Osteoblast (primary cell): Measurements from ENCODE around the gene MAPK12. TPM values are rescaled to one million over a fixed set of nuclear protein-coding genes. Genes with fewer than 3 reads are reported as not detected.

ENCODE experiments used
- DNase-seq: peaks from one replicate; pipeline ENCODE4 v3.0.0; 2011; ENCODE audit warnings: low spot score, mixed read lengths; ENCODE audit not compliant: insufficient read length; ENCODE audit errors: missing footprints
- H2AFZ ChIP-seq: 2 replicates; pipeline ENCODE4 v1.6.0; 2011; ENCODE audit warnings: mild to moderate bottlenecking, low read length
- H3K27ac ChIP-seq: 2 replicates; pipeline ENCODE4 v1.5.1; 2011; ENCODE audit warnings: mild to moderate bottlenecking, low read depth, low read length, moderate library complexity
- H3K27me3 ChIP-seq: 2 replicates; pipeline ENCODE4 v1.6.0; 2012; ENCODE audit warnings: mild to moderate bottlenecking, control low read depth, inconsistent platforms, low read length, moderate library complexity; ENCODE audit not compliant: insufficient read depth
- H3K36me3 ChIP-seq: 2 replicates; pipeline ENCODE4 v1.5.1; 2011; ENCODE audit warnings: mild to moderate bottlenecking, low read length, control low read depth, moderate library complexity; ENCODE audit not compliant: insufficient read depth
- H3K4me1 ChIP-seq: 2 replicates; pipeline ENCODE4 v1.5.1; 2011; ENCODE audit warnings: mild to moderate bottlenecking, low read length, control low read depth, moderate library complexity; ENCODE audit not compliant: insufficient read depth
- H3K4me2 ChIP-seq: 2 replicates; pipeline ENCODE4 v1.6.0; 2011; ENCODE audit warnings: mild to moderate bottlenecking, low read length; ENCODE audit not compliant: insufficient read depth
- H3K4me3 ChIP-seq: fragments of 200-600 bp; sonication (generic); 3 replicates; pipeline ENCODE4 v1.5.1; 2012; ENCODE audit warnings: mild to moderate bottlenecking, low read length, inconsistent platforms; ENCODE audit not compliant: insufficient read depth
- H3K79me2 ChIP-seq: 2 replicates; pipeline ENCODE4 v1.6.0; 2012; ENCODE audit warnings: mild to moderate bottlenecking, low read length, control low read depth, inconsistent platforms; ENCODE audit not compliant: insufficient read depth
- H3K9me3 ChIP-seq: 2 replicates; pipeline ENCODE4 v1.5.1; 2011; ENCODE audit warnings: low read depth, low read length, control low read depth
- H4K20me1 ChIP-seq: 2 replicates; pipeline ENCODE4 v1.6.0; 2012; ENCODE audit warnings: mild to moderate bottlenecking, low read length, control low read depth; ENCODE audit not compliant: insufficient read depth
- CTCF ChIP-seq: IDR thresholded peaks from 2 replicates; pipeline ENCODE4 v1.5.1; 2011; ENCODE audit warnings: mild to moderate bottlenecking, low read depth, low read length, moderate library complexity; ENCODE audit errors: extremely low read depth
- total RNA-seq: library from RNA; depleted of rRNA; stranded (reverse); fragments of >200 nt; gene quantifications from 2 replicates; pipeline ENCODE4 v1.2.3, GENCODE V29; 2012

The MAPK12 gene
- total RNA-seq, 1 donor: 34.0 TPM

GRCh38 chr22:50217543-50218152 is 43.8 kb downstream of the MAPK12 start:
- peaks cover 22% of the 10 kb centered on the region for H3K79me2 ChIP-seq
- TF ChIP-seq CTCF: no peak
- H3K27ac ChIP-seq: no peak overlapping the region
- peaks cover 27% of the 10 kb centered on the region for H4K20me1 ChIP-seq
- H3K4me3 ChIP-seq: no peak overlapping the region
- no peaks in the 10 kb centered on the region for H3K27me3 ChIP-seq
- H3K4me1 ChIP-seq: no peaks in the 10 kb centered on the region
- H3K9me3 ChIP-seq: no peaks in the 10 kb centered on the region
- H3K36me3 ChIP-seq: peaks cover 72% of the 10 kb centered on the region
- H2AFZ ChIP-seq: no peak overlapping the region
- no peak overlapping the region for H3K4me2 ChIP-seq
- DNase-seq: no peak

- H3K27me3 ChIP-seq: no peaks in the 10 kb centered on the region
- H2AFZ ChIP-seq: no peak overlapping the region
- H3K79me2 ChIP-seq: peaks cover 30% of the 10 kb centered on the region
- peaks cover 32% of the 10 kb centered on the region for H4K20me1 ChIP-seq
- H3K4me2 ChIP-seq: no peak overlapping the region
- no peaks in the 10 kb centered on the region for H3K4me1 ChIP-seq
- TF ChIP-seq CTCF: no peak
- no peak overlapping the region for H3K4me3 ChIP-seq
- no peak overlapping the region for H3K27ac ChIP-seq
- H3K9me3 ChIP-seq: no peaks in the 10 kb centered on the region
- DNase-seq: no peak
- H3K36me3 ChIP-seq: peaks cover 72% of the 10 kb centered on the region
Measured at GRCh38 chr22:50216684-50217520, 44.6 kb downstream of the MAPK12 start.

GRCh38 chr22:50216055-50216683 is 45.3 kb downstream of the MAPK12 start:
- no peak for DNase-seq
- no peak overlapping the region for H3K4me2 ChIP-seq
- H3K36me3 ChIP-seq: peaks cover 70% of the 10 kb centered on the region
- no peaks in the 10 kb centered on the region for H3K27me3 ChIP-seq
- no peak overlapping the region for H2AFZ ChIP-seq
- H3K4me1 ChIP-seq: no peaks in the 10 kb centered on the region
- H3K79me2 ChIP-seq: peaks cover 33% of the 10 kb centered on the region
- no peak for TF ChIP-seq CTCF
- no peak overlapping the region for H3K4me3 ChIP-seq
- no peaks in the 10 kb centered on the region for H3K9me3 ChIP-seq
- peaks cover 32% of the 10 kb centered on the region for H4K20me1 ChIP-seq
- no peak overlapping the region for H3K27ac ChIP-seq
